ENCODE data around the gene GSTT2. TPM values are rescaled to one million over a fixed set of nuclear protein-coding genes. Genes with fewer than 3 reads are reported as not detected.
"Not testable (repeated sequence)": the region's sequence is repeated elsewhere in the genome, so short reads cannot be mapped to it uniquely, and the experiment has no call there.

Gene GSTT2
- total and polyA plus RNA-seq, 2 donors (not counting 3 experiments of a cell fraction or from before 2014, with no cell fraction given) = 3.0 TPM; not detected in 1

DNA sequence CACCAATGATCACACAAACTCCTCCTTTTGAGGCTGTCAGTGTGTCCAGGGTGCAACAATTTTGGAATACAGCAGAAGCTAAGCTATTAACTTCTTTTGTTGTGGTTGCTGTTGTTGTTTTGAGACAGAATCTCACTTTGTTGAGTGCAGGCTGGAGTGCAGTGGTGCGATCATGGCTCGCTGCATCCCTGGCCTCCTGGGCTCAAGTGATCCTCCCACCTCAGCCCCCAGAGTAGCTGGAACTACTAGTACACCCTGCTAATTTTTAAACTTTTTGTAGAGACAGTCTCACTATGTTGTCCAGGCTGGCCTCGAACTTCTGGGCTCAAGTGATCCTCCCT is 40.9 kb upstream of the GSTT2 start:
- H3K36me3 ChIP-seq (ENCODE audit: control insufficient read depth in 2 of 2, extremely low read depth in 1 of 2, insufficient read depth in 2 of 2, low read length in 2 of 2) = no peaks in the 10 kb centered on the region
- TF ChIP-seq JUN (IDR thresholded peaks at IDR 0.05; ENCODE audit: borderline replicate concordance, insufficient read depth, insufficient read length, low read depth) (no peak), MYC (IDR thresholded peaks at IDR 0.05; ENCODE audit: low read depth, low read length) (no peak), POLR2A (IDR thresholded peaks at IDR 0.05; ENCODE audit: low read depth, low read length) (no peak), POLR2AphosphoS5 (IDR thresholded peaks at IDR 0.05; ENCODE audit: insufficient read depth, low read depth, low read length) (no peak)
- TF ChIP-seq, protein P1, sequence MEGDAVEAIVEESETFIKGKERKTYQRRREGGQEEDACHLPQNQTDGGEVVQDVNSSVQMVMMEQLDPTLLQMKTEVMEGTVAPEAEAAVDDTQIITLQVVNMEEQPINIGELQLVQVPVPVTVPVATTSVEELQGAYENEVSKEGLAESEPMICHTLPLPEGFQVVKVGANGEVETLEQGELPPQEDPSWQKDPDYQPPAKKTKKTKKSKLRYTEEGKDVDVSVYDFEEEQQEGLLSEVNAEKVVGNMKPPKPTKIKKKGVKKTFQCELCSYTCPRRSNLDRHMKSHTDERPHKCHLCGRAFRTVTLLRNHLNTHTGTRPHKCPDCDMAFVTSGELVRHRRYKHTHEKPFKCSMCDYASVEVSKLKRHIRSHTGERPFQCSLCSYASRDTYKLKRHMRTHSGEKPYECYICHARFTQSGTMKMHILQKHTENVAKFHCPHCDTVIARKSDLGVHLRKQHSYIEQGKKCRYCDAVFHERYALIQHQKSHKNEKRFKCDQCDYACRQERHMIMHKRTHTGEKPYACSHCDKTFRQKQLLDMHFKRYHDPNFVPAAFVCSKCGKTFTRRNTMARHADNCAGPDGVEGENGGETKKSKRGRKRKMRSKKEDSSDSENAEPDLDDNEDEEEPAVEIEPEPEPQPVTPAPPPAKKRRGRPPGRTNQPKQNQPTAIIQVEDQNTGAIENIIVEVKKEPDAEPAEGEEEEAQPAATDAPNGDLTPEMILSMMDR (IDR thresholded peaks at IDR 0.05; ENCODE audit: extremely low read depth in 1 of 2, insufficient read depth in 1 of 2, low read depth in 1 of 2, low read length in 2 of 2) = no peak
- H3K4me1 ChIP-seq (ENCODE audit: control insufficient read depth, extremely low read depth, insufficient read depth, low read length) = no peaks in the 10 kb centered on the region
- H2AFZ ChIP-seq (ENCODE audit: low read depth, low read length) = no peak overlapping the region
- H3K9me1 ChIP-seq (replicated peaks; ENCODE audit: control insufficient read depth, extremely low read depth, insufficient read depth, low read length) = no peaks in the 10 kb centered on the region
- no peak overlapping the region for H3K4me3 ChIP-seq (replicated peaks in 1 of 3; ENCODE audit: insufficient read depth in 1 of 3, low read depth in 1 of 3, low read length in 3 of 3)
- FAIRE-seq (no peak), DNase-seq (ENCODE audit: low read depth, low spot score) (no peak)
- no peak overlapping the region for H3K4me2 ChIP-seq (ENCODE audit: insufficient read depth, low read length)
- ChIA-PET POLR2A (no interaction called here), CTCF (interaction anchor here (0.7 to 1.5 kb wide), 5 partner anchors 9 to 89 kb away, joined by 3 to 7 read pairs (median 3); partner anchors contain the start of gene MIF)
- dilution Hi-C loops (cut with MboI; ENCODE audit: extremely low pct_ligation_motif_present, low sequenced_read_pairs) = no loop called here
- intact Hi-C loops (cut with micrococcal nuclease) = no loop called here
- no peaks in the 10 kb centered on the region for H3K79me2 ChIP-seq (ENCODE audit: control insufficient read depth, insufficient read depth, low read length)
- H3K9me3 ChIP-seq (replicated peaks; ENCODE audit: control insufficient read depth, insufficient read depth, low read length) = no peaks in the 10 kb centered on the region
- H3K27me3 ChIP-seq (ENCODE audit: control insufficient read depth in 2 of 2, insufficient read depth in 2 of 2, low read length in 2 of 2) = no peaks in the 10 kb centered on the region
- H3K9ac ChIP-seq (replicated peaks; ENCODE audit: extremely low read depth, insufficient read depth, low read length) = no peak overlapping the region
- no peak overlapping the region for H3K27ac ChIP-seq (ENCODE audit: insufficient read depth, low read depth, low read length)
- no TSS peak for BruUV-seq (replicated peaks)
- H4K20me1 ChIP-seq (replicated peaks; ENCODE audit: control insufficient read depth, extremely low read depth, insufficient read depth, low read length) = no peaks in the 10 kb centered on the region

DNA sequence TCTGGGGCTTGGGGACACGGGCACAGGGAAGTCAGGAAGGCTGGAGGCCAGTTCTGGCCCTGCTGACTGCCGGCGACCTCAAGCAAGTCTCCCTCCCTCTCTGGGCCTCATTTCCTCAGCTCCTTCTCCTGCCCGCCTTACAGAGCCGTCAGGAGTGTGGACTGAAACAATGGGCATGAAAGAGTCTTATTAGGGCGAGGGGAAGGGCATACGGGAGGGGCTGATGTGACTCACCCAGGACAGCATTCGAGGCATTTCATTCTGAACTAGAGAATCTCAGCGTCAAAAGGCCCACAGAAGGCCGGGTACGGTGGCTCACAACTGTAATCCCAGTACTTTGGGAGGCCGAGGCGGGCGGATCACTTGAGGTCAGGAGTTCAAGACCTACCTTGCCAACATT is 39.8 kb upstream of the GSTT2 start:
- POLR2A ChIA-PET; H3K27ac ChIP-seq (ENCODE audit: insufficient read depth, low read depth, low read length); H2AFZ ChIP-seq (ENCODE audit: low read depth, low read length); H3K9me1 ChIP-seq (replicated peaks; ENCODE audit: control insufficient read depth, extremely low read depth, insufficient read depth, low read length); H3K4me2 ChIP-seq (ENCODE audit: insufficient read depth, low read length); H3K9ac ChIP-seq (replicated peaks; ENCODE audit: extremely low read depth, insufficient read depth, low read length); H3K4me3 ChIP-seq (replicated peaks in 1 of 3; ENCODE audit: insufficient read depth in 1 of 3, low read depth in 1 of 3, low read length in 3 of 3); H3K4me1 ChIP-seq (ENCODE audit: control insufficient read depth, extremely low read depth, insufficient read depth, low read length); H3K27me3 ChIP-seq (ENCODE audit: control insufficient read depth in 2 of 2, insufficient read depth in 2 of 2, low read length in 2 of 2); BruUV-seq (replicated peaks); H3K36me3 ChIP-seq (ENCODE audit: control insufficient read depth in 2 of 2, extremely low read depth in 1 of 2, insufficient read depth in 2 of 2, low read length in 2 of 2); H3K9me3 ChIP-seq (replicated peaks; ENCODE audit: control insufficient read depth, insufficient read depth, low read length); H3K79me2 ChIP-seq (ENCODE audit: control insufficient read depth, insufficient read depth, low read length); DNase-seq (ENCODE audit: low read depth, low spot score); H4K20me1 ChIP-seq (replicated peaks; ENCODE audit: control insufficient read depth, extremely low read depth, insufficient read depth, low read length); dilution Hi-C loops (cut with MboI; ENCODE audit: extremely low pct_ligation_motif_present, low sequenced_read_pairs); intact Hi-C loops (cut with micrococcal nuclease): not testable (repeated sequence)
- CTCF ChIA-PET = interaction anchor here (1.3 kb wide), 1 partner anchor 10 kb away, joined by 4 read pairs; no protein-coding TSS in a partner anchor
- FAIRE-seq = peak; percentile 83

DNA sequence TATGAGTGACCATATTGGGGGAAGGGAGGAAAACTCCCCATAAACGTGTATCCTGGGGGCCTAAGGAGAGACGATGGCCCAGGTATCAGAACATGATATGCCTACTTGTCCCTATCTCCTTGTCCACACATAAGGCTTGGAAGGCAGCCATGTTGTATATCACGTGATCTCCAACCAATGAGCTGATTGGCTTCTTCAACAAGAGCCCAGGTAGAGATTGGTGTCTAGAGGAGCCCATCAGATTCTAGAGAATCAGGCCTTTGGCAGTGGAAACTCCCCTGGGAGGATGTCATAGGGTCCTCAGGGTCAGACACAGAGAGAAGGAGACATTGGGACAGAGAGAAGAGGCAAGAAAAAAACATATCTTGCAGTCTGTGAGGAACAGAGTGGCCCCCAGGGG is 32.5 kb upstream of the GSTT2 start:
- FAIRE-seq; H3K9ac ChIP-seq (replicated peaks; ENCODE audit: extremely low read depth, insufficient read depth, low read length); BruUV-seq (replicated peaks); DNase-seq (ENCODE audit: low read depth, low spot score); CTCF ChIA-PET; H3K9me1 ChIP-seq (replicated peaks; ENCODE audit: control insufficient read depth, extremely low read depth, insufficient read depth, low read length); H3K36me3 ChIP-seq (ENCODE audit: control insufficient read depth in 2 of 2, extremely low read depth in 1 of 2, insufficient read depth in 2 of 2, low read length in 2 of 2); intact Hi-C loops (cut with micrococcal nuclease); H3K27me3 ChIP-seq (ENCODE audit: control insufficient read depth in 2 of 2, insufficient read depth in 2 of 2, low read length in 2 of 2); H3K79me2 ChIP-seq (ENCODE audit: control insufficient read depth, insufficient read depth, low read length); POLR2A ChIA-PET; dilution Hi-C loops (cut with MboI; ENCODE audit: extremely low pct_ligation_motif_present, low sequenced_read_pairs); H3K27ac ChIP-seq (ENCODE audit: insufficient read depth, low read depth, low read length); H3K4me3 ChIP-seq (replicated peaks in 1 of 3; ENCODE audit: insufficient read depth in 1 of 3, low read depth in 1 of 3, low read length in 3 of 3); H3K9me3 ChIP-seq (replicated peaks; ENCODE audit: control insufficient read depth, insufficient read depth, low read length); H3K4me2 ChIP-seq (ENCODE audit: insufficient read depth, low read length); H4K20me1 ChIP-seq (replicated peaks; ENCODE audit: control insufficient read depth, extremely low read depth, insufficient read depth, low read length); H2AFZ ChIP-seq (ENCODE audit: low read depth, low read length); H3K4me1 ChIP-seq (ENCODE audit: control insufficient read depth, extremely low read depth, insufficient read depth, low read length): not testable (repeated sequence)

Measured in endothelial cell of umbilical vein (primary cell).